Brain microvascular endothelial cell (primary cell): ENCODE results near the gene OR10AD1.

Experiments
- DNase-seq: peaks from one replicate; pipeline ENCODE4 v3.0.0-alpha.2; 2020
- H3K27ac ChIP-seq: fragments of 250-450 bp; sonication (Bioruptor Pico); 2 replicates; pipeline ENCODE4 v1.5.1; 2020; ENCODE audit warnings: mild to moderate bottlenecking, moderate library complexity
- H3K27me3 ChIP-seq: fragments of 250-450 bp; sonication (Bioruptor Pico); replicated peaks from 2 replicates; pipeline ENCODE4 v1.5.1; 2020; ENCODE audit warnings: mild to moderate bottlenecking
- H3K36me3 ChIP-seq: fragments of 250-450 bp; sonication (Bioruptor Pico); replicated peaks from 2 replicates; pipeline ENCODE4 v1.5.1; 2020; ENCODE audit warnings: mild to moderate bottlenecking
- H3K4me3 ChIP-seq: 2 replicates; pipeline ENCODE4 v1.5.1; 2011; ENCODE audit warnings: low read depth, mild to moderate bottlenecking, control low read depth, low read length, moderate library complexity
- CTCF ChIP-seq: IDR thresholded peaks from 2 replicates; pipeline ENCODE4 v1.5.1; 2011; ENCODE audit warnings: low read depth, mild to moderate bottlenecking, moderate library complexity, low read length, control low read depth, inconsistent platforms; ENCODE audit errors: missing control alignments
- in situ Hi-C: cut with HindIII; loops from 2 replicates; pipeline ENCODE4 v1.10.0; 2017; ENCODE audit warnings: low sequenced_read_pairs, low pct_ligation_motif_present

Gene OR10AD1

GRCh38 chr12:48197549-48197970 is 5.5 kb downstream of the OR10AD1 start:
- no peak overlapping the region for H3K27ac ChIP-seq
- peaks cover 1% of the 10 kb centered on the region for H3K27me3 ChIP-seq
- TF ChIP-seq CTCF, result peak; percentile 58
- H3K36me3 ChIP-seq, result no peaks in the 10 kb centered on the region
- peak overlapping the region; percentile 72 for H3K4me3 ChIP-seq
- peak; percentile 51 for DNase-seq
- in situ Hi-C loops, result no loop called here

- Histone ChIP-seq H3K27ac (no peak overlapping the region), H3K27me3 (peaks cover 10% of the 10 kb centered on the region), H3K4me3 (no peak overlapping the region), H3K36me3 (no peaks in the 10 kb centered on the region)
- no peak for TF ChIP-seq CTCF
- in situ Hi-C loops, result no loop called here
- DNase-seq, result no peak
Observed at GRCh38 chr12:48194799-48195201, 8.3 kb downstream of the OR10AD1 start.

GRCh38 chr12:48193623-48194022 is 9.5 kb downstream of the OR10AD1 start:
- Histone ChIP-seq H3K4me3 (no peak overlapping the region), H3K27me3 (peaks cover 10% of the 10 kb centered on the region), H3K36me3 (no peaks in the 10 kb centered on the region), H3K27ac (no peak overlapping the region)
- no peak for TF ChIP-seq CTCF
- no peak for DNase-seq
- in situ Hi-C loops, result no loop called here

- no peak for TF ChIP-seq CTCF
- no peak for DNase-seq
- in situ Hi-C loops, result no loop called here
- H3K27me3 ChIP-seq, result peaks cover 10% of the 10 kb centered on the region
- H3K4me3 ChIP-seq, result no peak overlapping the region
- H3K36me3 ChIP-seq, result no peaks in the 10 kb centered on the region
- no peak overlapping the region for H3K27ac ChIP-seq
Observed at GRCh38 chr12:48192861-48193260, 10.2 kb downstream of the OR10AD1 start.

- in situ Hi-C loops, result no loop called here
- no peak overlapping the region for H3K27ac ChIP-seq
- H3K4me3 ChIP-seq, result no peak overlapping the region
- peaks cover 10% of the 10 kb centered on the region for H3K27me3 ChIP-seq
- H3K36me3 ChIP-seq, result no peaks in the 10 kb centered on the region
- DNase-seq, result no peak
- TF ChIP-seq CTCF, result no peak
Observed at GRCh38 chr12:48191096-48191495, 12.0 kb downstream of the OR10AD1 start.

- Histone ChIP-seq H3K27me3 (peaks cover 25% of the 10 kb centered on the region), H3K27ac (no peak overlapping the region), H3K4me3 (no peak overlapping the region), H3K36me3 (no peaks in the 10 kb centered on the region)
- TF ChIP-seq CTCF, result peak; percentile 82
- in situ Hi-C loops, result no loop called here
- DNase-seq, result peak; percentile 83
Observed at GRCh38 chr12:48189331-48190125, 13.6 kb downstream of the OR10AD1 start.
